HG02981 (cell line): Measurements from ENCODE around the gene TMEM119.

Experiments used
- ATAC-seq: cut with Tn5 transposase; IDR thresholded peaks from one replicate; pipeline ENCODE4 v1.9.1; 2021; ENCODE audit warnings: mild to moderate bottlenecking, moderate library complexity; ENCODE audit not compliant: unreplicated experiment

Gene TMEM119, protein sequence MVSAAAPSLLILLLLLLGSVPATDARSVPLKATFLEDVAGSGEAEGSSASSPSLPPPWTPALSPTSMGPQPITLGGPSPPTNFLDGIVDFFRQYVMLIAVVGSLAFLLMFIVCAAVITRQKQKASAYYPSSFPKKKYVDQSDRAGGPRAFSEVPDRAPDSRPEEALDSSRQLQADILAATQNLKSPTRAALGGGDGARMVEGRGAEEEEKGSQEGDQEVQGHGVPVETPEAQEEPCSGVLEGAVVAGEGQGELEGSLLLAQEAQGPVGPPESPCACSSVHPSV

GRCh38 chr12:108597559-108598471, at the start of gene TMEM119:
Gene TMEM119 (minus strand): TSS chr12:108598084. CDS start chr12:108592383, 5,701 bp downstream.
- ATAC-seq: no peak

DNA sequence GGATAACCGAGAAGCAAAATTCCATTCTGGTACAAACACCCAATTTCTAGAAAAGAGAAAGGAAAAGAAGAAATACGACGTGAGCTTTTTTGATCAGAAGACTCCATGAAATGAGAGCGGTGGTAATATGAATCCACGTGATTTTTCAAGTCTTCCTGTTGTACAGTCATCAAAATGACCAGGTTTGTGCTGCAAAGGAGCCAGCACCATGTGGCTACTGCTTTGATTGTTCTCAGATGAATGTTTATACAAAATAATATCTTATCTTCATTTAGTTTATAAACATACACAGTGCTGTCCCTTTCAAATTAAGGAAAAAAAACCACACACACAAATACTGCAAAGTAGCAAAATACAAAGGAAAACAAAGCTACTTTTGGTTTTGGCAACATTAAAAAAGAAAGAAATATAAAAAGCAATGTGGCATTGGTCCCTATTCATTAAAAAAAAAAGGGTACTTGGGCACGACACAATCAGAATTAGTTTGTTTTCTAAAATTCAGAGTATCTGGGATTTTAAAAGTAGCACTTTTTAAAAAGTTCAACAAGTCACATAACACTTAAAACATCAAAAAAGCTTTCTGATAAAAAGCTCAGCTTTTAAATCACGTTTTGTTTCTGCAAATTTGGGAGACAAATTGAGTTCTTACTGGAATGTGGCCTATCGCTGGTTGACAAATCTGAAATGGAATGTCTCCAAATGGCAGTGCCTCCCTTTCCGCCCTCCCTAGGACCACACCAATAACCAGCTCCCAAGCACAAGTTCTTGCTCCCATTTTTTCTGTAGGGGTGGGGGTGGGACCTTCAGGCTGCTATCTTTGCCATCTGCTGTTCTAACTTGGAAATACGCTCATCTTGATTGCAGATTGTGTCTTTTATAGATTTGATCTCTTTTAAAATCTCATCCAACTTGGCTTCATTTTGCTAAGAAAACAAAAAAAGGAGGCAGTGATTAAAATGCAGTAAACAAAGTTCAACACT, 49.0 kb upstream of the TMEM119 start:
- no peak for ATAC-seq

DNA sequence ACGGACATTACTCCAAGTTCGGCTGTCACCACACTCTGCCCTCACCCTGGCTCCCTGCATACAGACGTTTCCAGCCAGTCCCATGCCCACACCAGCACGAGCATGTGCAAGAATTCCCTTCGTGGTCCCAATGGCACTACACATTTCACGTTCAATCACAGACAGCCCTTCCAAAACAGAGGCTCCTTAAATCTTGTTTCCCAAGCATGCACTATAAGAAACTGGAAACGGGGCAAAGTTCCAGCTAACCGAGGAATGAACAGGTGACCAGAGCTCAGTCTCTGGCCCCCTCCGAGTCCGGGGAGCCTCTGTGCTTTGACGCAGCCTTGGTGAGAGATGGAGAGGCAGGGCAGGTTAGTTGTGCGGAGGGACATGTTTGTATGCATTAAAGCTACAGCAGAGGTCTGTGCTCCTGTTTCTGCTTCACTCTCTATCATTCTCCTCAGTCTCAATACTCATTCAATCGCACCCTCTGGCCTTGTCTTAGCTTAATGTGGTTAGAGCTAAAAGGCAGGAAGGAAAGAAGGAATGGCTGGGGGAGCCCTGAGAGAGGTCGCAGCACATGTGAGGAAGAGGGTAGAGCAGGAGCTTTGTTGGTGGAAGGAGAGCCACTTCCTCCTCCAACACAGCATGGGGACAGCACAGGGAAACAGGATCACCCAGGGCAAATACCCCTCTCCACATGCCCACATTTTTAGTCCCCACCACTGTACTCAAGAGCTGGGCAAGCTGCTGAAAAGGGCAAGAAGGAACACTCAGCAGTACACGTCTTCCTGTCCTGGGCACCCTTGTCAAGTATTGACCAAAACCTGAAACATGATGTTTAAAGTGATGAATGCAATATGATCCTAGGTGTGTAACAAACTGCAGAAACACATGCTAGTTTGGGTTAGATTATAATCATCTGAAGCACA, 48.1 kb upstream of the TMEM119 start:
- ATAC-seq: no peak

DNA sequence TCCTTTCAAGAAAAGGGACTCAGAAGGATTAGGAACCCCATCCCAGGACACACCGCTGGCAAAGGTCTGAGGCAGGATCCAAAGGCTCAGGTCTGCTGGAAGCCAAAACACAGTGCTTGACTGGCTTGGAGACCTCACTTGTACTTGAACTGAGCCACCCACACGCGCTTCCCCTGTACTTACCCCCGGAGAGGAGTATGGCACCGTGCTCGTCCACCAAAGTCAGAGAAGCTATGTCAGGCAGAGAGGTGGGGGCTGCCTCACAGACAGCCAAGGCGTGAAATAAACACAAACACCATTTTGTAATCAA, 46.9 kb upstream of the TMEM119 start:
- no peak for ATAC-seq

- ATAC-seq: no peak
Measured at GRCh38 chr12:108643941-108644810, 46.3 kb upstream of the TMEM119 start.

- ATAC-seq: no peak
Measured at GRCh38 chr12:108642899-108643654, 45.2 kb upstream of the TMEM119 start.

DNA sequence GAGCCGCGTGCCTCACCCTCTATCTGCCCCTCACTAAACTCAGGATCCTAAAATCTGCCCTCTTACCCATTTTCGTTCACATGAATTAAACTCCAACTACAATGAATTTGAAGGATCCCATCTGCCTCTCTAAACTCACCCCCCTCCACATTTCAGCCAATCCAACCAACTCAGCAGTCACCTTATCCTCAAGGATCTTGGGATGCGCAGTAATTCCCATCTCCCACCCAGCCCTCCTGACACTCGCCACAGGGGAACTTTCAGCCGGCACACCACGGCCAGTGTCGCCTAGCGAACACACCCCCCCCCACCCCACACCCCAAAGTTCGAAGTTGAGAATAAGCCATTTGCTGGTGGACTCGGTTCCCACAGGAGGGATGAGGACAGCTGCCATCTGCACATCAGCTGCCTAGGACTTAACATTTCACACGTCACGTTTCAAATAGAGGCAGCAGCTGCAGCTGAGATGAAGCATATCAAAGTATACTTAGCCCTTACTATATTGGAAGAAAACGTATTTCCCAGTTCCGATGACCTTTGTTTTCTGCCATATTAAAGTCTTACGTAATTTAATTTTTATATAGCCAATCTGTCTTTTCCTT, 44.5 kb upstream of the TMEM119 start:
- no peak for ATAC-seq

DNA sequence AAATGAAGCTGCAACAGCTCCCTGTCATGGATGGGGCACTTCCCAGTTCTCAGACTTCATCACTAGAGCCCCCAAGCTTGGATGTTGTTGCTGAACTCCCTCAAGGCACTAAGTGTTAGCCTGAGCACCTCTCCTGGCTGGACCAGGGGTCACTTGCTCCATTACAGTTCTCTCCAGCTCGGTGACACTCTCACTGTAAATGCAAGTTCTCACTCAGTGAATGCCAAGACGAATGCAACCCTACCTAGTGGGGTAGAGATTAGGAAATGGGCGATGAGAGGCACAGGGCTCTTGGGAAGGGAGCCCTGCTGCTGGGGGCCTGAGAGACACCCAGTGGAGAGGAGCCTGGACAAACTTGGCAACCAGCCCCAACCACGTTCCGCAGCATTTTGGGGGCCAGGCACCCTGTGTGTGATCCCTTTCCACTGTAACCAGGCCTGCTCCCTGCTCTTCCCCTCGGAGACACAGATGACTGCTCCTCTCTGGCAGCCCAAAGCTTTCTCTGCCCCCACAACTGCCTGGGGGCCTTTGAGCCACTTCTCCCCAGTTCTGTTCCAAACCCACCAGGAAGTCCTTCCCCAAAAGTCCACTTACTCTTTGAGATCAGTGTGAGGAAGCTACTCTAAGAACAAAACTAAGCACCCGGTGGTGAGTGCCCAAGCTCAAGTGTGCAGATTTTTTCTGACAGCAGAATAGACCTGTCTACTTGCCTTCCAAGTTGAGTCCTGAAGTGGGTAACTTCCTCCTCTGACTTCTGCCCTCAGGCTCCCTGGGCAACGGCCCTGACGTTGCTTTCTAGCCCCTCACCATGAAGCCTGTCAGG, 43.8 kb upstream of the TMEM119 start:
- no peak for ATAC-seq

- no peak for ATAC-seq
Measured at GRCh38 chr12:108640802-108641445, 43.0 kb upstream of the TMEM119 start.

- ATAC-seq: no peak
Measured at GRCh38 chr12:108638997-108639822, 41.3 kb upstream of the TMEM119 start.

- no peak for ATAC-seq
Measured at GRCh38 chr12:108638141-108638827, 40.4 kb upstream of the TMEM119 start.

DNA sequence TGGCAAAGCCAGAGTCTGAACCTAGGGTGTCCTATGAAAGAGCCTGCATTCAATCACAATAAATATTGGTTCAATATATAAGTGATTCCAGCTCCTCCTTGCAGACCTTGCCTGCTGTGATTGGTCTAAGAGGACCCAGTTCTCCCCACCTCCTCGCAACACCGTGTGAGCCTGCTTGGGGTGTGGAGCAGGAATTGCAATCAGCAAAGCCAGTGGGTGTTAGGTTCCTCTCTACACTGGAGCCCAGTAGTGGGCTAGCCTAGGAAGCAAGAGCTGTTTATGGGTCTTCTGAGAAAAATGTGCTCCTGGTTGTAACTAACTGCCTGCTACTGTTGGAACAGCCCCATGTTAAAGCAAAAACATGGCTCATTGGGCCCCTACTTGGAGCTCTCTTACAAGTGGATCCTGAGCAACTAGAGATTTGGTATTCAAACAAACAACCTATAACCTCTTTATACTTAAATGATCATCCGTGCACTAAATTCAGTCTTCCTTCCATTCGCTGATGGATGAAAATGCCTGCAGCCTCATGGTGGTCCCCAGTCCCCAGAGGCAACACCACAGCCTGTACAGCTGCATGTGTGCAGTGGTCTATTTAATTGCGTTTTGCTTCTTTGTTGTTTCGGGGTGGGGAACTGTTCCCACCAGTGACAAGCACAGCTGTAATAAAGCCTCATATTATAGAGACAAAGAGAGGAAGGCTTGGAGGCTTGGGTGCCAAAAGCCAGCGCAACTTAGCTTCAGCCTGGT, 39.5 kb upstream of the TMEM119 start:
- no peak for ATAC-seq

- no peak for ATAC-seq
Measured at GRCh38 chr12:108635997-108636808, 38.3 kb upstream of the TMEM119 start.
